Ishikawa (cell line): ENCODE data around the gene SYNPR.

Experiments
- CREB1 ChIP-seq: IDR thresholded peaks from 2 replicates; pipeline ENCODE4 v1.6.1; 2012; ENCODE audit warnings: low read depth
- EP300 ChIP-seq: IDR thresholded peaks from 2 replicates; pipeline ENCODE4 v1.6.1; 2012; ENCODE audit warnings: borderline replicate concordance
- NFIC ChIP-seq: IDR thresholded peaks from 2 replicates; pipeline ENCODE4 v1.6.1; 2012
- RAD21 ChIP-seq: IDR thresholded peaks from 2 replicates; pipeline ENCODE4 v1.6.1; 2012; ENCODE audit warnings: low read depth
- TCF12 ChIP-seq: IDR thresholded peaks from 2 replicates; pipeline ENCODE4 v1.6.1; 2012; ENCODE audit warnings: low read depth
- TF ChIP-seq, protein P1 (sequence below): IDR thresholded peaks from 2 replicates; pipeline ENCODE4 v1.6.1; 2012

DNA sequence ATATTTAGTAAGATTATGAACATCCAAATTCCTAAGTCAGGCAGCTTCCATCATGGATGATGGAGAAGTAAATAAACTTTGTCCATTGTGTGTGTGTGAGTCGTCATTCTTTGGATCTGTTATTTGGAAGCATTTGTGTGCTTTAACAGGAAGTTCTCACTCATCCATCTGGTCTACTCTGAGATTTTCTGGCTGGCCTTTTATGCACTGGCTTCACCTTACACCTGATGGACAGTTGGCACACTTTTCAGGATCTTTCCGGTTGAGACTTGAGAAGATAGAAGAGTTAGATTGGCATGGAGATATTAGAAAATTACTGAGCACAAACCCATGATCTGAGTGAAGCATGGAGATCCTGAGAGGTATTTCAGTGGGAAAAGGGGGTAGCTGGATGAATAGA, 12.6 kb downstream of the SYNPR start:
- no peak for TF ChIP-seq NFIC
- TF ChIP-seq RAD21 = no peak
- TF ChIP-seq, protein P1, sequence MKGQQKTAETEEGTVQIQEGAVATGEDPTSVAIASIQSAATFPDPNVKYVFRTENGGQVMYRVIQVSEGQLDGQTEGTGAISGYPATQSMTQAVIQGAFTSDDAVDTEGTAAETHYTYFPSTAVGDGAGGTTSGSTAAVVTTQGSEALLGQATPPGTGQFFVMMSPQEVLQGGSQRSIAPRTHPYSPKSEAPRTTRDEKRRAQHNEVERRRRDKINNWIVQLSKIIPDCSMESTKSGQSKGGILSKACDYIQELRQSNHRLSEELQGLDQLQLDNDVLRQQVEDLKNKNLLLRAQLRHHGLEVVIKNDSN = no peak
- TF ChIP-seq EP300 = no peak
- TF ChIP-seq CREB1 = no peak
- no peak for TF ChIP-seq TCF12
